ENCODE measurements around the gene TBC1D14. TPM values are rescaled to one million over a fixed set of nuclear protein-coding genes. Genes with fewer than 3 reads are reported as not detected.

Gene TBC1D14
- total RNA-seq, 3 donors from 2014 or later (not counting 1 experiment from before 2014, with no cell fraction given), result 36.0 to 54.7 (median 53.2) TPM

DNA sequence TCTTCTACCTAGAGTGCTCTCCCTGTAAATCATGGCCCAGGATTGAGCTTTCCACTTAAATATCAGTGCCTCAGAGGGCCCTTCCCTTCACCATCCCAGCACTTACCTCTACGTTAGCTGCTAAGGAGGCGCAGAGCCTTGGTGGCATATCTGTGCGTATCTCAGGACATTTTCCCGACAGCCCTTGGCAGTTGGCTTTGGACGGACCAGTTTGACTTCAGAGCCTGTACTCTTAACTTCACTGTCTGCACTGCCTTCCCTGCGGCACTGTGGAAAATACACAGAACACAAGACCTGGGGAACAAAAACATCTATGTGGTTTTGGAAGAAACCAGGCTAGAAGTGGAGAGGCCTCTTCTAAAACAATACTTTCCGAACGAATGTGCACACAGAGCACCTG is 135.9 kb downstream of the TBC1D14 start:
- Mint-ChIP-seq H3K27ac (no peak overlapping the region), H3K27me3 (ENCODE audit: low read depth in 2 of 2) (no peaks in the 10 kb centered on the region), H3K9me3 (no peaks in the 10 kb centered on the region), H3K4me1 (peaks cover 39 to 71% of the 10 kb centered on the region in 2 donors), H3K4me3 (peak overlapping the region; percentile 60), H3K36me3 (no peaks in the 10 kb centered on the region)
- Histone ChIP-seq H3K36me3 (ENCODE audit: control insufficient read depth, insufficient read depth, low read length) (no peaks in the 10 kb centered on the region), H3K27ac (ENCODE audit: low read length) (no peak overlapping the region), H3K9me3 (ENCODE audit: control insufficient read depth, insufficient read depth, low read length) (no peaks in the 10 kb centered on the region), H3K27me3 (ENCODE audit: control insufficient read depth, insufficient read depth, low read length) (no peaks in the 10 kb centered on the region), H3K4me3 (ENCODE audit: low read length) (no peak overlapping the region), H3K4me1 (ENCODE audit: control insufficient read depth, insufficient read depth, low read length) (peaks cover 51% of the 10 kb centered on the region)
- intact Hi-C loops (cut with micrococcal nuclease), result no loop called here
- no peak for DNase-seq
- TF ChIP-seq, protein P1, sequence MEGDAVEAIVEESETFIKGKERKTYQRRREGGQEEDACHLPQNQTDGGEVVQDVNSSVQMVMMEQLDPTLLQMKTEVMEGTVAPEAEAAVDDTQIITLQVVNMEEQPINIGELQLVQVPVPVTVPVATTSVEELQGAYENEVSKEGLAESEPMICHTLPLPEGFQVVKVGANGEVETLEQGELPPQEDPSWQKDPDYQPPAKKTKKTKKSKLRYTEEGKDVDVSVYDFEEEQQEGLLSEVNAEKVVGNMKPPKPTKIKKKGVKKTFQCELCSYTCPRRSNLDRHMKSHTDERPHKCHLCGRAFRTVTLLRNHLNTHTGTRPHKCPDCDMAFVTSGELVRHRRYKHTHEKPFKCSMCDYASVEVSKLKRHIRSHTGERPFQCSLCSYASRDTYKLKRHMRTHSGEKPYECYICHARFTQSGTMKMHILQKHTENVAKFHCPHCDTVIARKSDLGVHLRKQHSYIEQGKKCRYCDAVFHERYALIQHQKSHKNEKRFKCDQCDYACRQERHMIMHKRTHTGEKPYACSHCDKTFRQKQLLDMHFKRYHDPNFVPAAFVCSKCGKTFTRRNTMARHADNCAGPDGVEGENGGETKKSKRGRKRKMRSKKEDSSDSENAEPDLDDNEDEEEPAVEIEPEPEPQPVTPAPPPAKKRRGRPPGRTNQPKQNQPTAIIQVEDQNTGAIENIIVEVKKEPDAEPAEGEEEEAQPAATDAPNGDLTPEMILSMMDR (IDR thresholded peaks at IDR 0.05), result no peak
- ATAC-seq, result no peak
- 89% methylated on average over 8 of the region's 8 CpGs for WGBS (ENCODE audit: insufficient coverage)

DNA sequence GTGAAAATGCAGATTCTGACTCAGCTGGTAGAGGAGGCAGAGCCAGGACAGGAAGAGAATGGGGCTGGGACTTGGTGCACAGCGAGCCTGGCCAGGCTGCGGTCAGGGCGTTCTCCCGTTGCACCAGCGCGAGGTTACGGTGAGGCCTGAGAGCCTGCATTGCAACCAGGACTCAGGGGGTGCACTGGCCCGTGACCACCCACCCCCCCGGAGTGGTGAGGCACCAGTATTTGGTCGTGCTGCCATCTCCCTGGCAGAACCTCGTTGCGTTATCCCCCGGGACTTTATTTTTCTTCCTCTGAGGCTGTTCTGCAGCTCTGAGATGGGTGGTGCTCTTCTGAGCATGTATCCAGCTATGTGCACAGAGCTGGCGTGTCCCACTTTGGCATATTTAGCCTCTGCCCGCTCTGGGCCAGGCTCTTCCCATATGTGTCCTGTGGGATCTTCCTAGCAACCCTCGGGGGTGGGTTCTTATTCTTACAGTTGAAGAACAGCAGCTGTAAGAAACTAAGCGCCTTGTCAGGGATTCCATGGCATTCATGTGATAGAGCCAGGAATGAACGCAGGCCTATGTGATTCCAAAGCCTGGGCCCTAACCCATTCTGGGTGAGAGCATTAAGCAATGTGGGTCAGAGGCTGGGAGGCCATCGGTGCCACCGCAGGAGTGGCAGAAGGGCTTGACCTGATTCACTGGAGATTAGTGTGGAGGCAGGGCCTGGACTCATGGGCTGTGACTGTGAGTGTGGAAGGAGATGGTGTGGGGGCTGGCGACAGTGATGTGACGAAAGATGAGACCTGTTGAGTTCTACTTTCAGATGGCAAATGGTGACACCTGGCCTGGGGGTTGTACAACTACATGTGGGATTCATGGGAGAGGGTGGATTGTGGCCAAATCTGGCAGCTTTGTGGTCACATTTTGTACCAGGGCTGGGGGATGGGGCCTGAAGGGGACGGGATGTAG is 136.6 kb downstream of the TBC1D14 start:
- Mint-ChIP-seq H3K27ac (peak overlapping the region in 1 of 2 donors; percentile 53), H3K36me3 (no peaks in the 10 kb centered on the region), H3K9me3 (no peaks in the 10 kb centered on the region), H3K27me3 (ENCODE audit: low read depth in 2 of 2) (no peaks in the 10 kb centered on the region), H3K4me3 (peak overlapping the region; percentile 28), H3K4me1 (peaks cover 39 to 71% of the 10 kb centered on the region in 2 donors)
- Histone ChIP-seq H3K27me3 (ENCODE audit: control insufficient read depth, insufficient read depth, low read length) (no peaks in the 10 kb centered on the region), H3K4me3 (ENCODE audit: low read length) (no peak overlapping the region), H3K9me3 (ENCODE audit: control insufficient read depth, insufficient read depth, low read length) (no peaks in the 10 kb centered on the region), H3K27ac (ENCODE audit: low read length) (no peak overlapping the region), H3K4me1 (ENCODE audit: control insufficient read depth, insufficient read depth, low read length) (peaks cover 48% of the 10 kb centered on the region), H3K36me3 (ENCODE audit: control insufficient read depth, insufficient read depth, low read length) (no peaks in the 10 kb centered on the region)
- intact Hi-C loops (cut with micrococcal nuclease), result no loop called here
- 85% methylated on average over 23 of the region's 23 CpGs for WGBS (ENCODE audit: insufficient coverage)
- TF ChIP-seq, protein P1 (IDR thresholded peaks at IDR 0.05), result no peak
- ATAC-seq (no peak), DNase-seq (no peak)

DNA sequence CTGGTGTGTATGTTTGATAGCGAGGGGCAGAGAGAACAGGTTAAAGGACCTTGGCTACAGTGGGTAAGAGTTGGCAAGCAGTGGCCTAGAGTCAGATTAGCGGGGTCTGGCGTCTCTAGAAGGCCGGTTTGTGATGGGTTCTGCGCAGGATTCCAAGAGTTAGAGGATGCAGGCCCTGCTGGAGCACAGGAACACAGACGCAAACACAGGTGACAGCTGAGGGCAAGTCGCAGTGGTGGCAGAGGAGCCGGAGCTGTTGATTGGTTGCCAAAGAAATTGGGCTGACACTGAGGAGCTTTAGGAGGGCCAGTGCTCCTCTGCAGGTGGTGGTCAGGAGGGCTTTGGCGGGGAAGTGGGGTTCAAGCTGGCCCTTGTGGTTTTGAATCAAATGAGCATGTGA is 137.3 kb downstream of the TBC1D14 start:
- no peaks in the 10 kb centered on the region for H3K9me3 Mint-ChIP-seq
- DNase-seq, result no peak
- H3K4me3 ChIP-seq (ENCODE audit: low read length), result no peak overlapping the region
- 90% methylated on average over 9 of the region's 9 CpGs for WGBS (ENCODE audit: insufficient coverage)
- H3K4me3 Mint-ChIP-seq, result no peak overlapping the region
- no peak for ATAC-seq
- H3K27ac ChIP-seq (ENCODE audit: low read length), result no peak overlapping the region
- peaks cover 2% of the 10 kb centered on the region for H3K36me3 ChIP-seq (ENCODE audit: control insufficient read depth, insufficient read depth, low read length)
- TF ChIP-seq, protein P1 (IDR thresholded peaks at IDR 0.05), result no peak
- H3K27me3 ChIP-seq (ENCODE audit: control insufficient read depth, insufficient read depth, low read length), result no peaks in the 10 kb centered on the region
- intact Hi-C loops (cut with micrococcal nuclease), result no loop called here
- H3K36me3 Mint-ChIP-seq, result no peaks in the 10 kb centered on the region
- H3K4me1 Mint-ChIP-seq, result peaks cover 34 to 66% of the 10 kb centered on the region in 2 donors
- H3K4me1 ChIP-seq (ENCODE audit: control insufficient read depth, insufficient read depth, low read length), result peaks cover 45% of the 10 kb centered on the region
- no peaks in the 10 kb centered on the region for H3K9me3 ChIP-seq (ENCODE audit: control insufficient read depth, insufficient read depth, low read length)
- no peaks in the 10 kb centered on the region for H3K27me3 Mint-ChIP-seq (ENCODE audit: low read depth in 2 of 2)
- H3K27ac Mint-ChIP-seq, result peak overlapping the region in 1 of 2 donors; percentile 53

Measured in natural killer cell (primary cell).